H1 (cell line): ENCODE measurements around the gene MSH4.

Experiments
- CTCF ChIP-seq, 3 experiments: IDR thresholded peaks; 1 replicate in 2 of 3; 2 replicates in 1 of 3; pipeline versions ENCODE4 v1.5.1 to v1.6.1; 2011; ENCODE audit warnings: low read length in 3 of 3, mild to moderate bottlenecking in 3 of 3, inconsistent platforms in 2 of 3, low read depth in 1 of 3, moderate library complexity in 1 of 3; ENCODE audit not compliant: insufficient read depth in 1 of 3; ENCODE audit errors: control extremely low read depth in 1 of 3
- FOSL1 ChIP-seq: IDR thresholded peaks from 2 replicates; pipeline ENCODE4 v1.6.1; 2011; ENCODE audit warnings: mild to moderate bottlenecking, low read depth, low read length, moderate library complexity; ENCODE audit not compliant: insufficient read depth
- TAF1 ChIP-seq: IDR thresholded peaks from 2 replicates; pipeline ENCODE4 v1.6.1; 2011; ENCODE audit warnings: mild to moderate bottlenecking, low read depth, low read length

- TF ChIP-seq CTCF (IDR thresholded peaks at IDR 0.05; ENCODE audit: control extremely low read depth in 1 of 3, insufficient read depth in 1 of 3, low read depth in 1 of 3, low read length in 3 of 3) (no peak), FOSL1 (no peak), TAF1 (no peak)
These were observed 24.7 kb upstream of the MSH4 start for GRCh38 chr1:75771978-75772377.
